ENCODE data around the gene CDH2. TPM values are rescaled to one million over a fixed set of nuclear protein-coding genes. Genes with fewer than 3 reads are reported as not detected.

Gene CDH2
- total RNA-seq (2014; rRNA removed; shearing (Covaris generic)) = 29.8 and 32.5 TPM in 2 replicates

GRCh38 chr18:28176948-28177827 is at the start of gene CDH2:
TSS of gene CDH2 (minus strand) at chr18:28177130. CDS start at chr18:28177022, 108 bp downstream.
- DNase-seq (ENCODE audit: low spot score) = peak; percentile 73

- no peak for DNase-seq (ENCODE audit: low spot score)
These were observed 35.1 kb upstream of the CDH2 start for GRCh38 chr18:28212060-28212459.

- DNase-seq (ENCODE audit: low spot score) = no peak
These were observed 31.9 kb upstream of the CDH2 start for GRCh38 chr18:28208712-28209265.

- no peak for DNase-seq (ENCODE audit: low spot score)
These were observed 31.3 kb upstream of the CDH2 start for GRCh38 chr18:28208268-28208667.

GRCh38 chr18:28204154-28204553 is 27.2 kb upstream of the CDH2 start:
- peak; percentile 67 for DNase-seq (ENCODE audit: low spot score)

- DNase-seq (ENCODE audit: low spot score) = no peak
These were observed 24.1 kb upstream of the CDH2 start for GRCh38 chr18:28201056-28201455.

GRCh38 chr18:28198620-28199019 is 21.7 kb upstream of the CDH2 start:
- no peak for DNase-seq (ENCODE audit: low spot score)

- DNase-seq (ENCODE audit: low spot score) = no peak
These were observed 16.3 kb upstream of the CDH2 start for GRCh38 chr18:28193177-28193778.

GRCh38 chr18:28189400-28190239 is 12.7 kb upstream of the CDH2 start:
- DNase-seq (ENCODE audit: low spot score) = peak; percentile 63

- no peak for DNase-seq (ENCODE audit: low spot score)
These were observed 8.2 kb upstream of the CDH2 start for GRCh38 chr18:28185121-28185520.

- no peak for DNase-seq (ENCODE audit: low spot score)
These were observed 6.6 kb upstream of the CDH2 start for GRCh38 chr18:28183418-28184078.

GRCh38 chr18:28181616-28182015 is 4.7 kb upstream of the CDH2 start:
- no peak for DNase-seq (ENCODE audit: low spot score)

- no peak for DNase-seq (ENCODE audit: low spot score)
These were observed 1.8 kb upstream of the CDH2 start for GRCh38 chr18:28178720-28179119.

- no peak for DNase-seq (ENCODE audit: low spot score)
These were observed 1.1 kb upstream of the CDH2 start for GRCh38 chr18:28177828-28178635.

GRCh38 chr18:28176698-28176947 is 307 bp downstream of the CDH2 start:
- no peak for DNase-seq (ENCODE audit: low spot score)

GRCh38 chr18:28175930-28176697 is 816 bp downstream of the CDH2 start:
- no peak for DNase-seq (ENCODE audit: low spot score)

GRCh38 chr18:28175150-28175929 is 1.6 kb downstream of the CDH2 start:
- DNase-seq (ENCODE audit: low spot score) = no peak

GRCh38 chr18:28174181-28174905 is 2.6 kb downstream of the CDH2 start:
- no peak for DNase-seq (ENCODE audit: low spot score)

- no peak for DNase-seq (ENCODE audit: low spot score)
These were observed 5.1 kb downstream of the CDH2 start for GRCh38 chr18:28171837-28172236.

Measured in H4 (cell line).